IgD-negative memory B cell (primary cell): ENCODE results near the gene PSMD13. TPM values are rescaled to one million over a fixed set of nuclear protein-coding genes. Genes with fewer than 3 reads are reported as not detected.

ENCODE experiments used
- H3K27ac Mint-ChIP-seq, 3 donors: one replicate each; pipeline ENCODE4 v1.8.0; 2020 to 2022; ENCODE audit warnings: mild to moderate bottlenecking in 3 of 3, mixed read lengths in 3 of 3, moderate library complexity in 1 of 3
- H3K27me3 Mint-ChIP-seq: one replicate; pipeline ENCODE4 v1.8.0; 2021; ENCODE audit warnings: mixed read lengths
- H3K36me3 Mint-ChIP-seq: one replicate; pipeline ENCODE4 v1.8.0; 2020; ENCODE audit warnings: mild to moderate bottlenecking, mixed read lengths
- H3K4me1 Mint-ChIP-seq, 3 donors: one replicate each; pipeline ENCODE4 v1.8.0; 2020 to 2022; ENCODE audit warnings: mixed read lengths in 3 of 3, mild to moderate bottlenecking in 1 of 3
- H3K4me3 Mint-ChIP-seq, 4 donors: one replicate each; pipeline ENCODE4 v1.8.0; 2020 to 2022; ENCODE audit warnings: mild to moderate bottlenecking in 4 of 4, mixed read lengths in 4 of 4, moderate library complexity in 3 of 4
- H3K9me3 Mint-ChIP-seq, 3 donors: one replicate each; pipeline ENCODE4 v1.8.0; 2020 to 2021; ENCODE audit warnings: mixed read lengths in 3 of 3, mild to moderate bottlenecking in 1 of 3
- polyA plus RNA-seq: library from polyadenylated mRNA; unstranded; fragments of 300-500 nt; fragmentation: Illumina TruSeq; gene quantifications from one replicate; pipeline ENCODE4 v1.2.3, GENCODE V29; 2021

The PSMD13 gene
- polyA plus RNA-seq, 1 donor from 2014 or later = 179 TPM

- peak overlapping the region; percentile 92 to 98 (median 97) for H3K27ac Mint-ChIP-seq
- peaks cover 3 to 25% (median 7%) of the 10 kb centered on the region in 3 donors for H3K4me1 Mint-ChIP-seq
- H3K4me3 Mint-ChIP-seq = peak overlapping the region; percentile 96 to 99 (median 98)
- no peaks in the 10 kb centered on the region for H3K36me3 Mint-ChIP-seq
- no peaks in the 10 kb centered on the region for H3K9me3 Mint-ChIP-seq
- H3K27me3 Mint-ChIP-seq = no peaks in the 10 kb centered on the region
Measured at GRCh38 chr11:208917-209260, 27.9 kb upstream of the PSMD13 start.

- H3K27me3 Mint-ChIP-seq = no peaks in the 10 kb centered on the region
- H3K9me3 Mint-ChIP-seq = no peaks in the 10 kb centered on the region
- peak overlapping the region; percentile 96 to 99 (median 98) for H3K4me3 Mint-ChIP-seq
- peaks cover 0 to 20% (median 7%) of the 10 kb centered on the region in 3 donors for H3K4me1 Mint-ChIP-seq
- no peaks in the 10 kb centered on the region for H3K36me3 Mint-ChIP-seq
- peak overlapping the region; percentile 62 to 98 (median 92) for H3K27ac Mint-ChIP-seq
Measured at GRCh38 chr11:209275-210121, 27.3 kb upstream of the PSMD13 start.

- Mint-ChIP-seq H3K4me3 (peak overlapping the region in 3 of 4 donors; percentile 55 to 99 (median 98)), H3K9me3 (no peaks in the 10 kb centered on the region), H3K36me3 (no peaks in the 10 kb centered on the region), H3K27ac (peak overlapping the region in 2 of 3 donors; percentile 62 to 98), H3K4me1 (peaks cover 0 to 19% (median 7%) of the 10 kb centered on the region in 3 donors), H3K27me3 (no peaks in the 10 kb centered on the region)
Measured at GRCh38 chr11:210122-210802, 26.5 kb upstream of the PSMD13 start.

DNA sequence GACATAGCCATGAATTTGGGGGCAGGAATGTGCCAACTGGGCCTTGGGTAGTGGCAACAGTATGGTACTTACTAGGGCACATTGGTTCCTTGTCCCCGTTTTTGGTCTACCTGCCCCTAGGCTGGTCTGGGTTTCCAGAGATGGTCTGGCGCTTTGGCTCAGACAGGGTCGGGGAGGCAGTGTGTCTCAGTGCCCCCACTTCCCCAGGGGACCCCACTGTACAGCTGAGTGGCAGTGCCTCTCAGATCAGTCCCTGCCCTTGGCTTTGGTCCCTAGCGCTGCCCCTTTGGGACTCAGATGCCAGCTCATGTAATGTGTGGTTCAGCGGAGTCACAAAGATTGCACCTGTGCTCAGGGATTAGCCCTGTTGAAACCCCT, 26.0 kb upstream of the PSMD13 start:
- Mint-ChIP-seq H3K36me3 (no peaks in the 10 kb centered on the region), H3K27me3 (no peaks in the 10 kb centered on the region), H3K9me3 (no peaks in the 10 kb centered on the region), H3K4me1 (peaks cover 0 to 16% (median 7%) of the 10 kb centered on the region in 3 donors), H3K4me3 (peak overlapping the region in 2 of 4 donors; percentile 98 to 99), H3K27ac (peak overlapping the region in 2 of 3 donors; percentile 62 to 98)

GRCh38 chr11:211295-211694, 25.5 kb upstream of the PSMD13 start:
- H3K4me1 Mint-ChIP-seq = peaks cover 0 to 13% (median 7%) of the 10 kb centered on the region in 3 donors
- no peaks in the 10 kb centered on the region for H3K27me3 Mint-ChIP-seq
- H3K27ac Mint-ChIP-seq = peak overlapping the region in 2 of 3 donors; percentile 10 to 98
- no peaks in the 10 kb centered on the region for H3K36me3 Mint-ChIP-seq
- H3K4me3 Mint-ChIP-seq = peak overlapping the region in 3 of 4 donors; percentile 62 to 98 (median 68)
- no peaks in the 10 kb centered on the region for H3K9me3 Mint-ChIP-seq

DNA sequence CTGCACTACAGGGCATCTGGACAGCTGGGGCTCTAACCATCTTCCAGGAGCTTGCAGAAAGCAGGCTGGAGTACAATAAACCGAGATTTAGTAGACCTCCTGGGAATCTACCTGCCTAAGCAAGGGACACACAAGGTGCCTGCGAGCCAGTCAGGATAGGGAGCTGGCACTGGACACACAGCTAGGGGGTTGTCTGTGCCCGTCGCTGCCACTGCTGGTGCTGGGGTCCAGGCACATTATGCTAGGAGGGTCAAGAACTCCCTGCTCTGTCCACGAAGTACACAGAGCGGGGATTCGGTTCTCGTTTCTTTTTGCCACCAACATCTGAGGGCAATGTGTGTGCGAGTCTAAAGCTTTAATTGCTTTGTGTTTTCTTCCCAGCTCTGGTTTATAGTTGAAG, 25.0 kb upstream of the PSMD13 start:
- peak overlapping the region in 2 of 3 donors; percentile 10 to 98 for H3K27ac Mint-ChIP-seq

GRCh38 chr11:212150-213100, 24.4 kb upstream of the PSMD13 start:
- no peaks in the 10 kb centered on the region for H3K27me3 Mint-ChIP-seq
- no peak overlapping the region for H3K27ac Mint-ChIP-seq
- no peaks in the 10 kb centered on the region for H3K9me3 Mint-ChIP-seq
- peaks cover 0 to 10% (median 4%) of the 10 kb centered on the region in 3 donors for H3K4me1 Mint-ChIP-seq
- no peaks in the 10 kb centered on the region for H3K36me3 Mint-ChIP-seq
- peak overlapping the region in 1 of 4 donors; percentile 98 for H3K4me3 Mint-ChIP-seq

More for the DNA sequence above, 25.0 kb upstream of the PSMD13 start:
- no peaks in the 10 kb centered on the region for H3K36me3 Mint-ChIP-seq
- no peaks in the 10 kb centered on the region for H3K9me3 Mint-ChIP-seq
- no peaks in the 10 kb centered on the region for H3K27me3 Mint-ChIP-seq
- peaks cover 0 to 10% (median 7%) of the 10 kb centered on the region in 3 donors for H3K4me1 Mint-ChIP-seq
- H3K4me3 Mint-ChIP-seq = peak overlapping the region in 1 of 4 donors; percentile 98

DNA sequence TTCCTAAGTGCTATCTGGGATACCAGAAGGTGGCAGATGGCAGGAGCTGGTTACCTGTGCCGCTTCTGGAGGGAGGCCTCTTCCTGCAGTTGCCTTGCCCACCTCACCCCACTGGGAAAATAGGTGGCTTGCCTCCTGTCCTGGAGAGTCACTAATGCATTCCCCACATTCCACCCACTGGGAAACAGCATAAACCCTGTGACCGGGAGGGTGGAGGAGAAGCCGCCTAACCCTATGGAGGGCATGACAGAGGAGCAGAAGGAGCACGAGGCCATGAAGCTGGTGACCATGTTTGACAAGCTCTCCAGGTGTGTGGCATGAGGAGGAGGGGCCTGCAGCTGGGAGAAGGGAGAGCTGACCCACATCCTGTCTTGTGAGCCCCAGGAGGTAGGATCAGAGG, 23.7 kb upstream of the PSMD13 start:
- H3K36me3 Mint-ChIP-seq = peaks cover 1% of the 10 kb centered on the region
- no peak overlapping the region for H3K27ac Mint-ChIP-seq
- H3K9me3 Mint-ChIP-seq = no peaks in the 10 kb centered on the region
- peaks cover 0 to 10% (median 0%) of the 10 kb centered on the region in 3 donors for H3K4me1 Mint-ChIP-seq
- no peak overlapping the region for H3K4me3 Mint-ChIP-seq
- H3K27me3 Mint-ChIP-seq = no peaks in the 10 kb centered on the region

DNA sequence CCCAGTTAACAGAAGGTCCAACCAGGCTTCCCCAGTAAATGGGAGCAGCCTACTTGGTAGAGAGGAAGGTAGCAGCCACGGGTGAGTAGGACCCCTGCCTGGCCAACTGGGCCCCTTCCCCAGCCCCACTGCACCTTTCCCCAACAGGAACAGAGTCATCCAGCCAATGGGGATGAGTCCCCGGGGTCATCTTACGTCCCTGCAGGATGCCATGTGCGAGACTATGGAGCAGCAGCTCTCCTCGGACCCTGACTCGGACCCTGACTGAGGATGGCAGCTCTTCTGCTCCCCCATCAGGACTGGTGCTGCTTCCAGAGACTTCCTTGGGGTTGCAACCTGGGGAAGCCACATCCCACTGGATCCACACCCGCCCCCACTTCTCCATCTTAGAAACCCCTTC, 22.7 kb upstream of the PSMD13 start:
- Mint-ChIP-seq H3K4me3 (peak overlapping the region in 1 of 4 donors; percentile 70), H3K36me3 (peaks cover 1% of the 10 kb centered on the region), H3K9me3 (no peaks in the 10 kb centered on the region), H3K27me3 (no peaks in the 10 kb centered on the region), H3K27ac (no peak overlapping the region), H3K4me1 (peaks cover 0 to 10% (median under 1%) of the 10 kb centered on the region in 3 donors)

DNA sequence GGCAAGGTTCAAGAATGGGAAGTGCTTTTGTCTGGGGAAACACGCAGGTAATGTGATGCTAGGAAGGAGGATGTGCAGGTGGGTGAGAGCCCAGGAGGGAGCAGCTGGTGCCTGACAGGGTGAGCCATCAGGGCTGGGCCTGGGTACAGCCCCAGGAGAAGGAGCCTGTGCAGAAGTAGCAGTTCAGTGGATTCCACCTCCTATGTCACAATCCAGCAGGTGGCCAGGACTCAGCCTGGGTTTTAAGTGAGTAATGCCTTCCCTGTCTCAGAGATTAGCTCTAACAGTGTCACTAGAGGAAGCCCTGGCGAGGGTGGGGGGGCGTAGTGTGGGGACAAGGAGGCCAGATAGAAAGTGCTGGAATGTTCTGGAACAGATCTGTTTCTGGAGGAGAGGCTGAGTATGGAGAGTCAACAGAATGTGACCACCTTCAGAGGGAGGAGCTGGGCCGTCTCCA, 21.2 kb upstream of the PSMD13 start:
- Mint-ChIP-seq H3K4me1 (peaks cover 0 to 4% (median 1%) of the 10 kb centered on the region in 3 donors), H3K27me3 (no peaks in the 10 kb centered on the region), H3K36me3 (peaks cover 1% of the 10 kb centered on the region), H3K9me3 (no peaks in the 10 kb centered on the region), H3K27ac (peak overlapping the region in 2 of 3 donors; percentile 12 to 39), H3K4me3 (peak overlapping the region in 1 of 4 donors; percentile 7)

DNA sequence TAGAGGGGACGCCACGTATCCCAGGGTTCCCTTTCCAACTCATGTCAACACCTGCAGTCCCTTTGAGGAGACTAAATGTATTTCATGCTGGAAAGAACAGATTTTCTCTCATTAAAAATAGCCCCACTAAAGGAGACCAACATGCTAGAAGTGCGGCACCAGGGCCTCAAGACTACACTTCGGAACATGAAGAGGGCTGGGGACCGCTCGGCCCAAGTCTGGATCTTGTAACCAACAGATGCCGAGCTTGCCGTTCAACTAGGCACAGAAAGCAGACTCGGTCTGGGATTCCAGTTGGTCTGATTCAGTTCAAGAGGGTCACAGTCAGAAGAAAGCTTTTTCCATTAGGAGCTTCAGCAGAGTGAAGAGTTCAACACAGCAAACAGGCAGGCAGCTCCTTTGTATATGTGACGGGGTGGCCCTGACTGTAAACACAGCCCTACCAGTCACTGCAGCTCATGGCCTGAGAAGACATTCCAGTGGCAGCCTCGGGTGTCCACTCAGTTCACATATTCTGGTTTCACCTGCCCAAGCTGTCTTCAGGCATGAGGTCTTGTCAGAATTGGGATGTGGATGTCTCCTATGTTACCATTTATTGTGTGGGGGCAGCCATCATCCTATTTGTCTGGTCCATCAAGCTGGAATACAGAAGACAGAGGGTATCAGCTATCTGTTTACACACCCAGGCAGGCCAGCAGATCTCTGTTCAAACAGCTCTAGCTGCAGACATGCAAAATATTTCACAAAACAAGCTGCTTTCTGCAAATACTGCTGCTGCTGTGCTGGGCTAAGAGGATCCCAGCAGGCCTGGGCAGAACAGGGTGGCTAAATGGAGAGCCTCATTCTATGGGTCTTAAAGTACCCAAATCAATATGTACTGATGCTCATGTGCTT, 20.4 kb upstream of the PSMD13 start:
- Mint-ChIP-seq H3K36me3 (peaks cover 1% of the 10 kb centered on the region), H3K27ac (peak overlapping the region in 1 of 3 donors; percentile 39), H3K27me3 (no peaks in the 10 kb centered on the region), H3K9me3 (no peaks in the 10 kb centered on the region), H3K4me1 (peaks cover 0 to 2% (median 1%) of the 10 kb centered on the region in 3 donors), H3K4me3 (peak overlapping the region in 1 of 4 donors; percentile 7)

- no peak overlapping the region for H3K27ac Mint-ChIP-seq
- no peaks in the 10 kb centered on the region for H3K27me3 Mint-ChIP-seq
- peaks cover 1% of the 10 kb centered on the region for H3K36me3 Mint-ChIP-seq
- H3K4me1 Mint-ChIP-seq = peaks cover 0 to 1% (median 0%) of the 10 kb centered on the region in 3 donors
- peak overlapping the region in 1 of 4 donors; percentile 56 for H3K4me3 Mint-ChIP-seq
- no peaks in the 10 kb centered on the region for H3K9me3 Mint-ChIP-seq
Measured at GRCh38 chr11:217704-218103, 19.1 kb upstream of the PSMD13 start.

GRCh38 chr11:218815-219593, 17.8 kb upstream of the PSMD13 start:
- peak overlapping the region in 1 of 3 donors; percentile 88 for H3K27ac Mint-ChIP-seq
- peaks cover 3% of the 10 kb centered on the region for H3K36me3 Mint-ChIP-seq
- no peaks in the 10 kb centered on the region for H3K9me3 Mint-ChIP-seq
- H3K27me3 Mint-ChIP-seq = no peaks in the 10 kb centered on the region
- peaks cover 0 to 3% (median 0%) of the 10 kb centered on the region in 3 donors for H3K4me1 Mint-ChIP-seq
- H3K4me3 Mint-ChIP-seq = no peak overlapping the region
